ENCODE measurements around the gene SLC9A1. TPM values are rescaled to one million over a fixed set of nuclear protein-coding genes. Genes with fewer than 3 reads are reported as not detected.

SLC9A1 gene
- total RNA-seq, 1 experiment from 2014 or later: 21.7 TPM

GRCh38 chr1:27070390-27071048 lies 84.4 kb downstream of the SLC9A1 start:
- Histone ChIP-seq H3K4me2 (ENCODE audit: low read length) (no peak overlapping the region), H4K20me1 (ENCODE audit: insufficient read depth) (no peaks in the 10 kb centered on the region), H3K9ac (ENCODE audit: low read length) (no peak overlapping the region), H3K36me3 (ENCODE audit: control insufficient read depth in 1 of 2, insufficient read depth in 2 of 2, low read length in 2 of 2) (no peaks in the 10 kb centered on the region), H3K79me2 (ENCODE audit: insufficient read depth, low read length) (no peaks in the 10 kb centered on the region), H3K27me3 (ENCODE audit: insufficient read depth, low read length) (no peaks in the 10 kb centered on the region), H3K4me3 (replicated peaks in 1 of 2; ENCODE audit: low read depth in 1 of 2, low read length in 2 of 2) (no peak overlapping the region), H3K9me2 (ENCODE audit: insufficient read depth) (no peaks in the 10 kb centered on the region), H3K4me1 (ENCODE audit: control insufficient read depth in 1 of 2, insufficient read depth in 2 of 2, low read length in 2 of 2) (peaks cover 8 to 12% of the 10 kb centered on the region in 2 experiments), H2AFZ (ENCODE audit: low read depth, low read length, poor library complexity, severe bottlenecking) (no peak overlapping the region), H3K9me3 (ENCODE audit: control insufficient read depth in 1 of 2, insufficient read depth in 1 of 2, low read depth in 1 of 2, low read length in 2 of 2) (no peaks in the 10 kb centered on the region), H3K27ac (ENCODE audit: low read depth, low read length) (no peak overlapping the region)
- DNase-seq (ENCODE audit: low read depth, low spot score) (no peak), ATAC-seq (peak; percentile 53)
- no TSS peak for BruUV-seq (replicated peaks)
- ChIA-PET CTCF (interaction anchor here (1.1 to 1.9 kb wide), 3 partner anchors 24 to 26 kb away, joined by 5 to 13 read pairs (median 5); no protein-coding TSS in a partner anchor), RAD21 (ENCODE audit: low non-redundant PET in 1 of 2, low total read pairs in 2 of 2, uncharacterized antibody in 2 of 2, unreplicated experiment in 2 of 2) (no interaction called here), POLR2A (interaction anchor here (0.6 kb wide), 1 partner anchor 1235 kb away, joined by 3 read pairs; no protein-coding TSS in a partner anchor)
- intact Hi-C loops (cut with micrococcal nuclease): no loop called here
- no peak for TF ChIP-seq FOSL1 (IDR thresholded peaks at IDR 0.05; ENCODE audit: low read depth)
- TF ChIP-seq CEBPB (IDR thresholded peaks at IDR 0.05; ENCODE audit: low read depth): no peak
- no peak for TF ChIP-seq REST (IDR thresholded peaks at IDR 0.05; ENCODE audit: low read depth)
- TF ChIP-seq EZH2 (IDR thresholded peaks at IDR 0.05): no peak
- TF ChIP-seq TCF7L2 (IDR thresholded peaks at IDR 0.05; ENCODE audit: borderline replicate concordance, extremely low read depth, insufficient read depth, insufficient read length): no peak
- TF ChIP-seq ZBTB33 (IDR thresholded peaks at IDR 0.05; ENCODE audit: extremely low read depth, insufficient replicate concordance, low read length): no peak
- TF ChIP-seq ZNF274 (IDR thresholded peaks at IDR 0.05; ENCODE audit: low read depth, low read length): no peak
- TF ChIP-seq SRF (IDR thresholded peaks at IDR 0.05; ENCODE audit: low read depth): no peak
- TF ChIP-seq ZFX (IDR thresholded peaks at IDR 0.05): no peak
- TF ChIP-seq CBX3 (IDR thresholded peaks at IDR 0.05; ENCODE audit: low read depth): no peak
- TF ChIP-seq MAX (IDR thresholded peaks at IDR 0.05): no peak
- TF ChIP-seq EZH2phosphoT487 (IDR thresholded peaks at IDR 0.05; ENCODE audit: borderline replicate concordance): no peak
- no peak for TF ChIP-seq CTCF (IDR thresholded peaks at IDR 0.05 in 2 of 3, conservative IDR thresholded peaks at IDR 0.05 in 1 of 3; ENCODE audit: borderline replicate concordance in 1 of 3, insufficient read depth in 1 of 3, low read depth in 2 of 3, low read length in 2 of 3)
- TF ChIP-seq POLR2AphosphoS5 (IDR thresholded peaks at IDR 0.05; ENCODE audit: low read depth, low read length): no peak
